Hepatocyte (in vitro differentiated cells): ENCODE results near the gene TMED10. TPM values are rescaled to one million over a fixed set of nuclear protein-coding genes. Genes with fewer than 3 reads are reported as not detected.
A peak's percentile ranks its signal among the peaks of the same experiment; 100 is the strongest.

ENCODE experiments used
- DNase-seq: peaks from one replicate; pipeline ENCODE4 v3.0.0-alpha.2; 2016; ENCODE audit warnings: low spot score
- H2AFZ ChIP-seq: fragments of 200-600 bp; sonication (generic); 2 replicates; pipeline ENCODE4 v1.6.0; 2016; ENCODE audit warnings: antibody characterized with exemption, mild to moderate bottlenecking
- H3K27ac ChIP-seq: fragments of 200-600 bp; sonication (generic); 2 replicates; pipeline ENCODE4 v1.5.1; 2016; ENCODE audit warnings: mild to moderate bottlenecking
- H3K27me3 ChIP-seq: fragments of 200-600 bp; sonication (generic); 2 replicates; pipeline ENCODE4 v1.6.1; 2016
- H3K36me3 ChIP-seq: fragments of 200-600 bp; sonication (generic); replicated peaks from 2 replicates; pipeline ENCODE4 v1.5.1; 2016; ENCODE audit warnings: low read depth; ENCODE audit not compliant: insufficient read depth
- H3K4me1 ChIP-seq: fragments of 200-600 bp; sonication (generic); 2 replicates; pipeline ENCODE4 v1.5.1; 2016; ENCODE audit warnings: mild to moderate bottlenecking, moderate library complexity; ENCODE audit not compliant: insufficient read depth
- H3K4me2 ChIP-seq: fragments of 200-600 bp; sonication (generic); 2 replicates; pipeline ENCODE4 v1.6.0; 2016
- H3K4me3 ChIP-seq: fragments of 200-600 bp; sonication (generic); 2 replicates; pipeline ENCODE4 v1.5.1; 2016; ENCODE audit warnings: mild to moderate bottlenecking
- H3K79me2 ChIP-seq: fragments of 200-600 bp; sonication (generic); 2 replicates; pipeline ENCODE4 v1.6.0; 2017; ENCODE audit warnings: mild to moderate bottlenecking
- H3K9me2 ChIP-seq: fragments of 200-600 bp; sonication (generic); replicated peaks from 2 replicates; pipeline ENCODE4 v1.6.0; 2017; ENCODE audit warnings: mild to moderate bottlenecking; ENCODE audit not compliant: insufficient read depth
- H3K9me3 ChIP-seq: fragments of 200-600 bp; sonication (generic); 2 replicates; pipeline ENCODE4 v1.5.1; 2016; ENCODE audit warnings: low read depth, mild to moderate bottlenecking
- H4K20me1 ChIP-seq: fragments of 200-600 bp; sonication (generic); 2 replicates; pipeline ENCODE4 v1.6.0; 2016; ENCODE audit warnings: mild to moderate bottlenecking; ENCODE audit not compliant: insufficient read depth, poor library complexity, severe bottlenecking
- EZH2 ChIP-seq: fragments of 200-600 bp; sonication (generic); IDR thresholded peaks from 2 replicates; pipeline ENCODE4 v1.6.1; 2016; ENCODE audit warnings: antibody characterized with exemption, mild to moderate bottlenecking, borderline replicate concordance
- EZH2phosphoT487 ChIP-seq: fragments of 200-600 bp; sonication (generic); IDR thresholded peaks from one replicate; pipeline ENCODE4 v1.6.1; 2018; ENCODE audit warnings: antibody characterized with exemption, mild to moderate bottlenecking, low read depth, moderate library complexity; ENCODE audit not compliant: unreplicated experiment, severe bottlenecking
- WGBS: methylation state at CpG from one replicate; pipeline ENCODE4 v1.1.6; 2016; ENCODE audit warnings: low lambda C conversion rate; ENCODE audit errors: missing lambda C conversion rate; 5-methylcytosine and 5-hydroxymethylcytosine counted together
- polyA plus RNA-seq: library from polyadenylated mRNA; unstranded; fragments of >200 nt; fragmentation: Nextera tagmentation; extraction: Ambion mirVana; gene quantifications from 2 replicates; pipeline ENCODE4 v1.2.1, GENCODE V29; 2016
- total RNA-seq: library from RNA; depleted of rRNA; stranded (reverse); fragments of >200 nt; gene quantifications from 2 replicates; pipeline ENCODE4 v1.2.3, GENCODE V29; 2014
- TF ChIP-seq, protein P1 (sequence below): fragments of 200-600 bp; sonication (generic); IDR thresholded peaks from 2 replicates; pipeline ENCODE4 v1.5.1; 2016; ENCODE audit warnings: antibody characterized with exemption, mild to moderate bottlenecking; ENCODE audit not compliant: poor library complexity

The TMED10 gene
- total RNA-seq = 375 and 378 TPM in 2 replicates
- polyA plus RNA-seq = 390 and 411 TPM in 2 replicates

DNA sequence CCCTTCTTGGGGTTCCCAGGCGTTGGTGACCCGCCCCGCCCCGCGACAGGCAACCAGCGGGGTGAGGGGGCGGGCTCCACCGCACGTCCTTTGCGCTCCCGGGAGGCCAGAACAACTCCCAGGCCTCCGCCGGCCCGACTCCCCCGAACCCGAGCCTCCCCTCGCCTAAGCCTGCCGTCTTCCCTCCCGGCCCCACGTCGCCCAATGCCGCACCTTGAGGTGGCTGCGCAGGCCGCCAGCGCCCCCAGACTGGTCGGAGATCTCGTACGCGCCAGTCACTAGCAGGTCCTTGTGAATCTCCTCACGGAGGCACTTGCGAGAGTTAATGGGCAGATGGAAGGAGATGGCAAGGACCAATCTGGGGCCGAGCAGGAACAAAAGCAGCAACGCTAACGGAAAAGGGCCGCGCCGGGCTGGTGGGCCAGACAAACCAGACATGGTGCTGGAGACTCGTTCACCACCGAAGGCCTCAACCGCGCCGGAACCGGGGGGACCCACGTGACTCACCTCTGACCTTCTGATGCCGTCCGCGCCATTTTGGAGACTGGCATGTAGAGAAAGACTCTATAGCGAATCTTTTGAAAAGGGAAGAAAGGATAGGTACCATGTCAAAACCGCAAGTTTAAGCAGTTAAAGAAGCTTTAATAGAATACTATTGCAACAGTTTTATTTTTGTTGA, at the start of gene TMED10:
Gene TMED10, minus strand, starts transcription at position 471 of the 679 bp plus-strand sequence. Its CDS starts 33 bp downstream, at position 438.
- TF ChIP-seq EZH2 = no peak
- TF ChIP-seq, protein P1, sequence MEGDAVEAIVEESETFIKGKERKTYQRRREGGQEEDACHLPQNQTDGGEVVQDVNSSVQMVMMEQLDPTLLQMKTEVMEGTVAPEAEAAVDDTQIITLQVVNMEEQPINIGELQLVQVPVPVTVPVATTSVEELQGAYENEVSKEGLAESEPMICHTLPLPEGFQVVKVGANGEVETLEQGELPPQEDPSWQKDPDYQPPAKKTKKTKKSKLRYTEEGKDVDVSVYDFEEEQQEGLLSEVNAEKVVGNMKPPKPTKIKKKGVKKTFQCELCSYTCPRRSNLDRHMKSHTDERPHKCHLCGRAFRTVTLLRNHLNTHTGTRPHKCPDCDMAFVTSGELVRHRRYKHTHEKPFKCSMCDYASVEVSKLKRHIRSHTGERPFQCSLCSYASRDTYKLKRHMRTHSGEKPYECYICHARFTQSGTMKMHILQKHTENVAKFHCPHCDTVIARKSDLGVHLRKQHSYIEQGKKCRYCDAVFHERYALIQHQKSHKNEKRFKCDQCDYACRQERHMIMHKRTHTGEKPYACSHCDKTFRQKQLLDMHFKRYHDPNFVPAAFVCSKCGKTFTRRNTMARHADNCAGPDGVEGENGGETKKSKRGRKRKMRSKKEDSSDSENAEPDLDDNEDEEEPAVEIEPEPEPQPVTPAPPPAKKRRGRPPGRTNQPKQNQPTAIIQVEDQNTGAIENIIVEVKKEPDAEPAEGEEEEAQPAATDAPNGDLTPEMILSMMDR = no peak
- TF ChIP-seq EZH2phosphoT487 = no peak
- H4K20me1 ChIP-seq = peaks cover 40% of the 10 kb centered on the region
- H3K4me1 ChIP-seq = peaks cover 16% of the 10 kb centered on the region
- peaks cover 49% of the 10 kb centered on the region for H3K79me2 ChIP-seq
- no peaks in the 10 kb centered on the region for H3K36me3 ChIP-seq
- peak within 1 kb of the TSS; percentile 97 for H3K27ac ChIP-seq
- H2AFZ ChIP-seq = peak within 1 kb of the TSS; percentile 67
- H3K4me2 ChIP-seq = peak within 1 kb of the TSS; percentile 84
- no peaks in the 10 kb centered on the region for H3K9me3 ChIP-seq
- no peaks in the 10 kb centered on the region for H3K9me2 ChIP-seq
- peak within 1 kb of the TSS; percentile 31 for H3K4me3 ChIP-seq
- no peaks in the 10 kb centered on the region for H3K27me3 ChIP-seq
- under 1% methylated on average over 47 of the region's 49 CpGs for WGBS
- DNase-seq = peak; percentile 93

DNA sequence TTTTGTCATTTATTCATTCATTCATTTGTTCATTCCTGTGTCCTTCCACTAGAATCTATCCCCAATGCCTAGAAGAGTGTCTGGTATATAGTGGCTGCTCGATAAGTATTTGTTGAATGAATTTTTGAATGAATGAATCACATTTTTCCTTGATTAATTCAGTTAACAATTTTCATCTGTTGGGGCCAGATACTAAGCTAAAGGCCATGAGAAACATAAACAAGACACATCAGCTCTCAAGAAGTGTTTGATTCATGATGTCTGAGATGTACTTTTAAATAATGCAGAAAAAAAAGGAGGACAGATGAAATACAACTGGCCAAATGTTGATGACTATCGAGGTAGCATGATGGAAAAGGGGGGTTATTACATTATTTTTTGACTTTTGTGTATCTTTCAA, 48.1 kb upstream of the TMED10 start:
- Histone ChIP-seq H3K4me1 (peaks cover 7% of the 10 kb centered on the region), H3K4me2 (no peak overlapping the region), H3K27ac (no peak overlapping the region), H3K79me2 (no peaks in the 10 kb centered on the region), H3K9me3 (no peaks in the 10 kb centered on the region), H3K36me3 (no peaks in the 10 kb centered on the region), H3K27me3 (no peaks in the 10 kb centered on the region), H4K20me1 (no peaks in the 10 kb centered on the region), H3K4me3 (no peak overlapping the region), H2AFZ (no peak overlapping the region), H3K9me2 (no peaks in the 10 kb centered on the region)
- TF ChIP-seq EZH2phosphoT487 = no peak
- TF ChIP-seq, protein P1 = no peak
- TF ChIP-seq EZH2 = no peak
- DNase-seq = no peak
- WGBS = 91% methylated on average over 2 of the region's 2 CpGs

- Histone ChIP-seq H3K27me3 (no peaks in the 10 kb centered on the region), H3K36me3 (no peaks in the 10 kb centered on the region), H3K27ac (no peak overlapping the region), H3K9me2 (no peaks in the 10 kb centered on the region), H3K4me3 (no peak overlapping the region), H2AFZ (no peak overlapping the region), H3K9me3 (no peaks in the 10 kb centered on the region), H4K20me1 (no peaks in the 10 kb centered on the region), H3K4me2 (no peak overlapping the region), H3K4me1 (peaks cover 7% of the 10 kb centered on the region), H3K79me2 (no peaks in the 10 kb centered on the region)
- no peak for TF ChIP-seq EZH2
- TF ChIP-seq EZH2phosphoT487 = no peak
- TF ChIP-seq, protein P1 = no peak
- DNase-seq = no peak
- 35% methylated on average over 4 of the region's 4 CpGs for WGBS
These were observed 47.3 kb upstream of the TMED10 start for GRCh38 chr14:75223664-75224154.
